PC-9 (cell line): ENCODE data around the gene CCDC117.

Experiments used
- CTCF ChIP-seq: fragments of 200-600 bp; sonication (generic); conservative IDR thresholded peaks from 2 replicates; pipeline ENCODE4 v1.6.1; 2017; ENCODE audit warnings: mixed run types, antibody characterized with exemption, mild to moderate bottlenecking, moderate library complexity
- EZH2 ChIP-seq: fragments of 200-600 bp; sonication (generic); IDR thresholded peaks from 2 replicates; pipeline ENCODE4 v1.8.0; 2017; ENCODE audit warnings: antibody characterized with exemption, low read depth

DNA sequence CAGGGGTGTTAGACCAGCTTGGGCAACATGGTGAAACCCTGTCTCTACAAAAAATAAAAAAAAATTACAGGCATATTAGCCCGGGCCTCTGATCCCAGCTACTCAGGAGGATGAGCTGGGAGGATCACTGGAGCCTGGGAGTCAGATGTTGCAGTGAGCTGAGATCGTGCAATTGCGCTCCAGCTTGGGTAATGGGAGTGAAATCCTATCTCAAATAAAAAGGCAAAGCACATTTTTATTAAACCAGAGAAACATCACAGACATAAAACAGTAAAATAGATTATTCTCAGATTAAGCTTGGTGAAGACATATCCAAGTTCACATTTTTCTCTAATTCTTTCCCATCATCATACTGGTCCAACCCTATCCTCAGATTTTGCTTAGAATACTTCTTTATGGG, 57.9 kb downstream of the CCDC117 start:
- TF ChIP-seq EZH2 (no peak), CTCF (no peak)
